NCI-H748 (cell line): Measurements from ENCODE around the gene ASPSCR1.

ENCODE experiments used
- DNase-seq: peaks from one replicate; lab custom pipeline; 2025; ENCODE audit not compliant: unreplicated experiment; lab: John Stamatoyannopoulos, UW

The ASPSCR1 gene

GRCh38 chr17:82063424-82064415 is 86.3 kb downstream of the ASPSCR1 start:
- DNase-seq, result no peak

- peak; percentile 63 for DNase-seq
Measured at GRCh38 chr17:82064433-82065192, 87.2 kb downstream of the ASPSCR1 start.

- peak; percentile 39 for DNase-seq
Measured at GRCh38 chr17:82065193-82065637, 87.8 kb downstream of the ASPSCR1 start.

- DNase-seq, result peak; percentile 62
Measured at GRCh38 chr17:82065638-82066303, 88.3 kb downstream of the ASPSCR1 start, which contains the start of gene DUS1L. TSS of gene DUS1L (minus strand) at chr17:82065804. CDS start at chr17:82065059, 745 bp downstream.
